SHP77 (cell line): ENCODE data around the gene SNRPD3.
A peak's percentile ranks its signal among the peaks of the same experiment; 100 is the strongest.

Experiments
- DNase-seq, 2 experiments: peaks; one replicate each; lab custom pipeline; 2025; lab: John Stamatoyannopoulos, UW

The SNRPD3 gene

GRCh38 chr22:24567668-24568067 is 11.9 kb downstream of the SNRPD3 start:
- DNase-seq: no peak

DNA sequence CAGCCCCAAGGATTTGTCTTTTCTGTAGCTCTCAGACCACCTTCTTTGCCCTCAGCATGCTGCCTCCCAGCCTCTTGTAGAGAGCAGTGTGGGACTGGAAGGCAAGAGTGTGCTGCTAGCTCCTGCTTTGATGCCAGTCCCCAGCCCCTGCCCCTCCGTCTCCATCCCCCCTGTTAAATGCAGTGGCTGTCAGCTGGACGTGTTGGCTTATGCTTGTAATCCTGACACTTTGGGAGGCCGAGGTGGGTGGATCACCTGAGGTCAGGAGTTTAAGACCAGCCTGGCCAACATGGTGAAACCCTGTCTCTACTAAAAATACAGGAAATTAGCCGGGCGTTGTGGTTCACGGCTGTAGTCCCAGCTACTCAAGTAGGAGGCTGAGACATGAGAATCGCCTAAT is 15.5 kb downstream of the SNRPD3 start:
- DNase-seq: no peak

GRCh38 chr22:24576778-24577177 is 21.0 kb downstream of the SNRPD3 start:
- no peak for DNase-seq

- no peak for DNase-seq
These were observed 22.8 kb downstream of the SNRPD3 start for GRCh38 chr22:24578355-24579257.

GRCh38 chr22:24579258-24579601 is 23.4 kb downstream of the SNRPD3 start:
- no peak for DNase-seq

DNA sequence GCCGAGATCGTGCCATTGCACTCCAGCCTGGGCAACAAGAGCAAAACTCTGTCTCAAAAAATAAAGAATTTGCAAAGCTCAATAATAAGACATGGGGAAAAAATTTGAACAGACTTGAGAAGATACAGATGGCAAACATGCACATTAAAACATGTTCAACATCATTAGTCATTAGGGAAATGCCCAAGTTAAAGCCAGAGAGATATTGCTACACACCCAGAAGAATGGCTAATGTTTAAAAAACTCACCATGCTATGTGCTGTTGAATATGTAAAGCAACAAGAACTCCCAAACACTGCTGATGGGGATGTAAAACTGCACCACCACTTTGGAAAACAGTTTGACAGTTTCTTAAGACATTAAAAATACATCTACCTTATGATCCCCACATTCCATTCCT is 24.5 kb downstream of the SNRPD3 start:
- DNase-seq: no peak

GRCh38 chr22:24582056-24582814 is 26.4 kb downstream of the SNRPD3 start:
- DNase-seq: no peak

GRCh38 chr22:24583221-24584165 is 27.7 kb downstream of the SNRPD3 start:
- peak; percentile 55 to 63 for DNase-seq

- DNase-seq: no peak
These were observed 28.5 kb downstream of the SNRPD3 start for GRCh38 chr22:24584166-24584790.

DNA sequence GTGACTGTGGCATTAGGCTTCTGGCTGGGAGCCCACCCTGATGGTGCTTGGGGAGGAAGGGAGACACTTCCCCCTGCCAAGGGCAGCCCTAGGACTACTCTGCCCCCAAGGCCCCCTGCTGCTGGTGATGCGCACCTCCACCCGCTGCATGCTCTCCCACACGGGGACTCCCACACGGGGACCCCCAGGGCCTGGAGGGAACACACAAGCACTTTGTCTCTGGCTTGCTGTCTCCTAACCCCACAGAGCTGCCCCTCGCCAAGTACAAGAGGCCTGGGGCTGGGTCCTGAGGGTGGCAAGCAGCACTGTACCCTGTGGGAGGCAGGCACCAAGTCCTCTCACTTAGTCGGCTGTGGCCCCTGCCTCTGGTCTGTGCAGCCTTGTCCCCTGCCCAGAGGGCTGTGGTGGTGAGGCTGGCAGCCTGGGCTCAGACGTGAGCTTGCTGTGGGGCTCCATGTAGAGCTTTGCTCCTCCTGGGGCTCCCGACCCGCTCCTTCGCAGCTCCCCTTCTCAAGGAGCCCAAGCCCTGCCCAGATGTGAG is 29.1 kb downstream of the SNRPD3 start:
- no peak for DNase-seq

- DNase-seq: no peak
These were observed 29.7 kb downstream of the SNRPD3 start for GRCh38 chr22:24585461-24585860.

DNA sequence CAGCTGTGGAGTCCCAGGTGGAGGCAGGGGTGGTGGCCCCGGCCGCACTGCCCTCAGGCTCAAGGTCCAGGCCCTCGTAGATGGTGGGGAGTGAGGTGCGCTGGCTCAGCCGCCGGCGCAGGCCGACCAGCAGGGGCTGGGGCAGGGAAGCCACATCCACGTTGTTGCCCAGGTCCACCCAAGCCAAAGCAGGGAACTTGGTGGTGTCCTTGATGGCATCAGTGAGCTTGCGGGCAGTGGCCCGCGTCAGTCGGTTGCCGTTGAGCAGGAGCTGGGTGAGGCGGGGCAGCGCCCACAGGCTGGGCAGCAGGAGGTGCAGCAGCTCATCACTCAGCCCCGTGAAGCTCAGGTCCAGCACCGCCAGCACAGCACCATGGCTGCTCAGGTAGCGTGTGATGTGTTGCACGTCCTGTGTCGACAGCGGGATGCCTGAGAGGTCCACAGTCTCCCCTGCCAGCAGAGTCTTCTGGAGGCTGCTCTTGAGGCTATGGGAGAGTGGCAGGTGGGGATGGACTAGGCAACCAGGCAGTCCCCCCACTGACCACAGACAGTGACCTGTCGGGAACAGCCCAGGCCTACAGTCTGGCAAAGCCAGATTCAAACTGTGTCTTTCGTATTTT is 30.2 kb downstream of the SNRPD3 start:
- DNase-seq: no peak

DNA sequence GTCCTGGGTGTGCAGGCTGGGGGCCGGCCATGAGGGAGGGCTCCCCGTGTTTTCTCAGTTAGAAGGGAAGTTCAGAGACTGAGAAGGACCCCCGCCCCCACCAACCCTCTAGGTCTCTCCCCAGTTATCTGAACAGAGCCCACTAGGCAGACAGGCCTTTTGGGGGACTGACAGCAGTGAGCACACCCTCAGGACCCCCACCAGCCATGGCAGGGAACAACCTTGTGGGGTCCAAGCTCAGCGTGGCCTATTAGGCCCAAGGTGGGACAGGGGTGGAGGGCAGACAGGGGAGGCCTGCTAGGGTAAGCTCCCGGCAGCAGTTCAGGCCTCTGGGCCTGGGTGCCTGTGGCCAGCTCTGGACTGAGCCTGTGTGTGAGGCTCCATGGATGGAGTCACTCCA is 31.5 kb downstream of the SNRPD3 start:
- no peak for DNase-seq

DNA sequence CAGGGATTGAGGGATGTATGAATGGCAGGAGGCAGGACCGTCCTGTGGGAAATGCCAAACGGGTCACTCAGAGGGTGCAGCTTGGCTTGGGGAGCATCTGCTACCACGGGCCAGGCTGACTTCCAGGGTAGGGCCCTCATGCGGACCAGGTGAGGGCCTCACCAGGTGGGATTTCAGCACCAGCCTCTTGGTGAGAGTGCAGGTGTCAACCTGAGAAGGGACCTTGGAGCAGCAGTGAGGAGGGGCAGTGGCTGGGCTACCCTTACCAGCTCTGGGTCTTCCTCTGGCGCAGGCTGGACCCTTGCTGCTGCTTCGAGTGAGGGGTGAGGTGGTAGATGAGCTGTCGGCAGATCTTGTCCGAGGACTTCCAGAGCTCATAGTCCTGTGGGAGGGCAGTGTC is 32.1 kb downstream of the SNRPD3 start:
- DNase-seq: no peak

GRCh38 chr22:24588381-24588756 is 32.6 kb downstream of the SNRPD3 start:
- DNase-seq: no peak

DNA sequence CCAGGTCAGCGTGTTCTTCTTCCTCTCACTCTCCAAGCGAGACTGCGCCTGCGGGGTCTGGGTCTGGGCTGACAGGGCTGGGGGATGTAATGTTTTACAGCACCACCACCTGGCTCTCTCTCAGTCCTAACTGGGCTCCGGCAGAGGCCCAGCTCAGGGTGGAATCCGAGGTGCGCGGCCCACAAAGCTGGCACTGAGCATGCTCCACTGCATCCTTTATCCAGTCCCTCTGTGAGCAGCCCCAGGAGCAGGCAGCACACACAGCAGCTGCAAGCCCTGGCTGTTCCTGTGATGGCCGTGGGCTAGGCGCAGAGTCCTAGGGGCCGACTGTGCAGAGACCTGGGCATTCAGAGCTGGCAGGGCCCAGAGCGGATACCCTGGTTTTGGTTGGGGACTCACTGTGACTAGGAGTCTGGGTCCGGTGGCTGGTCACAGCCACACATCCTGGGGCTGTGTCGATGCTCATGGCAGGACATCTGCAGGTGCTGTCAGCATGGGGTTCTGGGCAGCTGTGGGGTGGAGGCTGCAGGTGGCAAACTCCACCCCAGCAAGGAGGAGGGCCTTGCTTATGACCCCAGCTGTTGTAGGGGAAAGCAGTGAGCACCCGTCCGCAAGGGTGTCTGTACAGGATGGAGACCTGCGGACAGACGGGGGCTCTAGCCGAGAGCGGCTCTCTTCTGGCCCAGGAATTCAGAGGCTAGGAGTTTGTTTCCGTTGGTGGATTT is 33.1 kb downstream of the SNRPD3 start:
- DNase-seq: no peak

DNA sequence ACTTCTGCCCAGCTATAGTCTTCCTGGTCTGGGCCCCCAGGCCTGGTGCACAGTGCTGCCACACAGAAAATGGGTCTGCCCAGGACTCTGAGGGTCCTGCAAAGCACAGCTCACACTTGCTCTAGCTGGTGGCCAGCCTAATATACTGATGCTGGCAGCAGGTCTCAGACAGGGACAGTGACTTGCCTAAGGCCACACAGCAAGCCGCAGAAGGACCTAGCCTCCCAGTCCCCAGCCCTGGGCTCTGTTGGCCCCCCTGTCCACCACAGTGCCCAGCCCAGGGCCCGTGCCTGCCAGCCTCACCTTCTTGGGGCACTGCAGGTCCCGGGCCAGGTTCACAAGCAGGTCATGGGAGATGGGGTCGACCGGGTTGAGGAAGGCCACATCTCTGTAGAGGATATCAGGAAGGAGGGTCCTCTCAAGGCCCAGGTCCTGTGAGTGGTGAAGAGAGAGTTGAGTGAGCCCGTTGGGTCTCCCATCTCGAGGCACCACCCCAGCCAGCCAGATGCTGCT is 33.8 kb downstream of the SNRPD3 start:
- DNase-seq: no peak

- DNase-seq: no peak
These were observed 34.9 kb downstream of the SNRPD3 start for GRCh38 chr22:24590596-24591173.

DNA sequence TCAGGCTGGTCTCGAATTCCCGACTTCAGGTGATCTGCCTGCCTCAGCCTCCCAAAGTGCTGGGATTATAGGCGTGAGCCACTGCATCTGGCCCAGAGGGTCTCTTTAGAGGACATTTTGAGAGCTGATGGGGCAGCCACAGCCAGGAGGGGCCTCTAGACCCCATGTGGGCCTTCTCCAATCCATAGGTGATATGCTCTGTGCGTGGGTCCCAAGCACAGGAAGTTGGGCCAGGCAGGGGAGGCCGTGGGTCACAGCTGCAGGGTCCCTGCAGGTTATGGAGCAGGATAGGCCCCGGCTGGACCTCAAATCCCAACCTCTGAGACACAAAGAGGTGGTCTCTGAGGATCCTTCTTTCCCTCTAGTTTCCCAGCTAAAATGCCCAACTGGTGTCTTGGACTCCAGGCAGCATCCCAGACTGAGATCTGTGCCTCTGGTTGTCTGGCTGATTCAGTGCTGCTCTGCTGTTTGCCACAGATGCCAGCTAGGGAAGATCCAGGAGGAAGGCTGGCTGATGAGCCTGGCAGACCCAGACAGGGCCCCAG is 35.6 kb downstream of the SNRPD3 start:
- DNase-seq: no peak
